ENCODE data around the gene DIP2B.

- no peak for TF ChIP-seq CTCF (conservative IDR thresholded peaks at IDR 0.05; ENCODE audit: low read length)
- TF ChIP-seq EZH2phosphoT487 (IDR thresholded peaks at IDR 0.05; ENCODE audit: borderline replicate concordance, low read depth, low read length): no peak
Measured at GRCh38 chr12:50569876-50570275, 65.1 kb downstream of the DIP2B start.
